K562 (cell line): ENCODE measurements around the gene CCN2. TPM values are rescaled to one million over a fixed set of nuclear protein-coding genes. Genes with fewer than 3 reads are reported as not detected.

ENCODE experiments used
- ATAC-seq: fragments of 200-7000 bp; cut with Tn5 transposase; 3 replicates; pipeline ENCODE4 v1.9.1; 2020; ENCODE audit warnings: moderate library complexity
- BruUV-seq: library from RNA; stranded (reverse); fragments of 400-500 nt; replicated peaks from 2 replicates; lab custom pipeline; 2021; lab: Mats Ljungman, UMichigan
- CTCF ChIA-PET: fragments of 300-600 bp; formaldehyde crosslinking; extraction: SDS; loops from one replicate; lab custom pipeline; 2021; ENCODE audit warnings: low intra/inter-chr PET ratio; lab: Yijun Ruan, JAX
- POLR2A ChIA-PET: fragments of 300-600, 350-650 bp; sonication (Branson Sonifier 250); formaldehyde crosslinking; extraction: SDS; loops from one replicate; lab custom pipeline; 2021; ENCODE audit warnings: antibody characterized with exemption, inconsistent platforms; lab: Yijun Ruan, JAX
- DNase-seq, 4 experiments: peaks; one replicate each; pipeline versions ENCODE4 v3.0.0 to v3.0.0-alpha.2; 2011 to 2018; ENCODE audit warnings: low spot score in 3 of 4, mixed read lengths in 3 of 4; ENCODE audit errors: extremely low read depth in 1 of 4
- FAIRE-seq: peaks from 2 replicates; lab custom pipeline; 2011; peaks lifted over from hg19 to GRCh38; lab: Jason Lieb, UNC
- H2AFZ ChIP-seq: 2 replicates; pipeline ENCODE4 v1.6.0; 2011; ENCODE audit warnings: low read depth, low read length, control low read depth, inconsistent platforms
- H3K27ac ChIP-seq: fragments of 200-600 bp; 3 replicates; pipeline ENCODE4 v1.8.0; 2011; ENCODE audit warnings: low read depth, mild to moderate bottlenecking, control low read depth, inconsistent platforms, low read length, moderate library complexity, mixed read lengths; ENCODE audit errors: extremely low read depth
- H3K27me3 ChIP-seq, 2 experiments: fragments of 300-600 bp in 1 of 2; 2 replicates in 1 of 2; 3 replicates in 1 of 2; pipeline versions ENCODE4 v1.6.0 to v1.8.0; 2011; ENCODE audit warnings: inconsistent platforms in 2 of 2, low read length in 2 of 2, mild to moderate bottlenecking in 1 of 2, mixed read lengths in 1 of 2, moderate library complexity in 1 of 2; ENCODE audit not compliant: control insufficient read depth in 2 of 2, insufficient read depth in 2 of 2
- H3K36me3 ChIP-seq: fragments of 300-600 bp; 3 replicates; pipeline ENCODE4 v1.8.0; 2011; ENCODE audit warnings: mild to moderate bottlenecking, low read length, inconsistent platforms; ENCODE audit not compliant: control insufficient read depth, insufficient read depth
- H3K4me1 ChIP-seq, 2 experiments: fragments of 200-600 bp in 1 of 2; replicated peaks in 1 of 2; 2 replicates in 1 of 2; 3 replicates in 1 of 2; pipeline versions ENCODE4 v1.5.1 to v1.8.0; 2011; ENCODE audit warnings: inconsistent platforms in 2 of 2, low read length in 2 of 2, mild to moderate bottlenecking in 1 of 2, mixed read lengths in 1 of 2, moderate library complexity in 1 of 2; ENCODE audit not compliant: control insufficient read depth in 2 of 2, insufficient read depth in 2 of 2
- H3K4me2 ChIP-seq: 2 replicates; pipeline ENCODE4 v1.6.1; 2011; ENCODE audit warnings: low read length, control low read depth, inconsistent platforms, mixed read lengths; ENCODE audit not compliant: insufficient read depth
- H3K4me3 ChIP-seq: fragments of 200-600 bp; sonication (generic), shearing (Covaris generic); 2 replicates; pipeline ENCODE4 v1.5.1; 2016; ENCODE audit warnings: control low read depth, inconsistent platforms
- H3K79me2 ChIP-seq: fragments of 200-600 bp; 3 replicates; pipeline ENCODE4 v1.8.0; 2011; ENCODE audit warnings: low read length, inconsistent platforms; ENCODE audit not compliant: control insufficient read depth, insufficient read depth
- H3K9ac ChIP-seq, 2 experiments: 2 replicates each; pipeline versions ENCODE4 v1.6.0 to v1.6.1; 2011; ENCODE audit warnings: low read depth in 2 of 2, low read length in 2 of 2, control low read depth in 1 of 2, inconsistent platforms in 1 of 2, mild to moderate bottlenecking in 1 of 2, mixed read lengths in 1 of 2; ENCODE audit not compliant: insufficient read depth in 1 of 2
- H3K9me1 ChIP-seq: one replicate; pipeline ENCODE4 v1.6.0; 2011; ENCODE audit warnings: inconsistent platforms, mild to moderate bottlenecking, low read length, moderate library complexity; ENCODE audit not compliant: control insufficient read depth, insufficient read depth
- H3K9me3 ChIP-seq: replicated peaks from 2 replicates; pipeline ENCODE4 v1.5.1; 2011; ENCODE audit warnings: low read depth, low read length, inconsistent platforms; ENCODE audit not compliant: control insufficient read depth, insufficient read depth
- H4K20me1 ChIP-seq: replicated peaks from 2 replicates; pipeline ENCODE4 v1.6.1; 2011; ENCODE audit warnings: low read length, inconsistent platforms, mixed read lengths; ENCODE audit not compliant: control insufficient read depth, insufficient read depth
- CHD4 ChIP-seq: fragments of 200-600 bp; sonication (generic); IDR thresholded peaks from 3 replicates; pipeline ENCODE4 v1.6.1; 2012; ENCODE audit warnings: low read depth, mild to moderate bottlenecking, mixed read lengths, low read length, inconsistent platforms; ENCODE audit not compliant: insufficient read depth, insufficient replicate concordance, poor library complexity, severe bottlenecking
- CREB1 ChIP-seq, 2 experiments: sonication (generic) in 1 of 2; formaldehyde crosslinking in 1 of 2; IDR thresholded peaks; 2 replicates each; pipeline versions ENCODE4 v1.6.1 to v1.8.0; 2012 to 2022; ENCODE audit warnings: inconsistent platforms in 1 of 2, mild to moderate bottlenecking in 1 of 2, missing genetic modification reagents in 1 of 2, moderate library complexity in 1 of 2
- FOSL1 ChIP-seq: fragments of 200-800 bp; sonication (Bioruptor generic); conservative IDR thresholded peaks from 2 replicates; pipeline ENCODE4 v1.6.1; 2016; ENCODE audit warnings: missing genetic modification characterization, missing compliant biosample characterization
- HMGXB4 ChIP-seq: sonication (generic); formaldehyde crosslinking; IDR thresholded peaks from 2 replicates; pipeline ENCODE4 v1.8.1; 2023; ENCODE audit warnings: mild to moderate bottlenecking, missing genetic modification reagents
- IFI16 ChIP-seq: fragments of 250-450 bp; sonication (Bioruptor Pico); IDR thresholded peaks from 2 replicates; pipeline ENCODE4 v2.1.2; 2022; ENCODE audit warnings: mild to moderate bottlenecking, inconsistent platforms
- KLF16 ChIP-seq: IDR thresholded peaks from 2 replicates; pipeline ENCODE4 v1.6.1; 2016; ENCODE audit warnings: antibody characterized with exemption
- MCM3 ChIP-seq: fragments of 450-650 bp; IDR thresholded peaks from 2 replicates; pipeline ENCODE4 v1.6.1; 2016
- NR0B1 ChIP-seq: fragments of 450-650 bp; IDR thresholded peaks from one replicate; pipeline ENCODE4 v1.6.1; 2018; ENCODE audit warnings: mild to moderate bottlenecking, moderate library complexity; ENCODE audit not compliant: partially characterized antibody
- NR1H2 ChIP-seq: sonication (generic); formaldehyde crosslinking; IDR thresholded peaks from 2 replicates; pipeline ENCODE4 v1.4.0; 2020; ENCODE audit warnings: mild to moderate bottlenecking, missing genetic modification reagents
- SAP30 ChIP-seq: fragments of 200-600 bp; sonication (generic); IDR thresholded peaks from 2 replicates; pipeline ENCODE4 v1.6.1; 2012; ENCODE audit warnings: borderline replicate concordance, low read depth, mild to moderate bottlenecking, moderate library complexity, low read length, control low read depth, inconsistent platforms; ENCODE audit not compliant: insufficient read depth, poor library complexity, severe bottlenecking
- WGBS: fragments of 100-300 bp; shearing (Covaris generic); methylation state at CpG from one replicate; pipeline ENCODE4 v1.1.6; 2016; ENCODE audit warnings: low coverage, mixed read lengths; ENCODE audit not compliant: insufficient coverage; ENCODE audit errors: missing lambda C conversion rate; 5-methylcytosine and 5-hydroxymethylcytosine counted together
- in situ Hi-C: fragments of 300-500 bp; cut with MboI; formaldehyde crosslinking; loops from 4 replicates; pipeline ENCODE4 v1.15.0; 2018; ENCODE audit warnings: inconsistent platforms, mixed read lengths
- intact Hi-C: fragments of 100-400 bp; cut with micrococcal nuclease; formaldehyde crosslinking; loops from 2 replicates; pipeline ENCODE4 v1.14.2; 2022
- polyA plus RNA-seq, 8 experiments: library from polyadenylated mRNA; depleted of rRNA in 4 of 8; stranded (reverse) in 5 of 8; unstranded in 3 of 8; fragments of >200 nt; fragmentation: Nextera tagmentation in 2 of 8; fragmentation: Illumina TruSeq in 1 of 8; extraction: Ambion mirVana in 2 of 8; extraction: Trizol in 1 of 8; gene quantifications; 2 replicates each; pipeline versions ENCODE4 v1.2.1 to v1.2.3, GENCODE V29; 2011 to 2014; ENCODE audit warnings: inconsistent platforms in 1 of 8, missing spikeins in 1 of 8
- total RNA-seq, 7 experiments: library from RNA; depleted of rRNA in 6 of 7; stranded (reverse); fragments of >200 nt in 6 of 7; fragmentation: Illumina TruSeq in 2 of 7; extraction: Trizol in 2 of 7; gene quantifications; 2 replicates each; pipeline versions ENCODE4 v1.2.1 to v1.2.3, GENCODE V29; 2011 to 2021; ENCODE audit warnings: low replicate concordance in 1 of 7
- TF ChIP-seq, protein P1 (sequence below), 2 experiments: fragments of 450-650 bp; IDR thresholded peaks; 2 replicates each; pipeline ENCODE4 v1.6.1; 2016
- TF ChIP-seq, protein P2 (sequence below): fragments of 250-450 bp; sonication (Bioruptor Pico); IDR thresholded peaks from 2 replicates; pipeline ENCODE4 v1.4.0; 2020; ENCODE audit warnings: mild to moderate bottlenecking

CCN2 gene
- total and polyA plus RNA-seq, 9 of the 15 experiments (the other 6 are each of a cell fraction or from before 2014, with no cell fraction given), result 0.40 TPM; not detected in 8

DNA sequence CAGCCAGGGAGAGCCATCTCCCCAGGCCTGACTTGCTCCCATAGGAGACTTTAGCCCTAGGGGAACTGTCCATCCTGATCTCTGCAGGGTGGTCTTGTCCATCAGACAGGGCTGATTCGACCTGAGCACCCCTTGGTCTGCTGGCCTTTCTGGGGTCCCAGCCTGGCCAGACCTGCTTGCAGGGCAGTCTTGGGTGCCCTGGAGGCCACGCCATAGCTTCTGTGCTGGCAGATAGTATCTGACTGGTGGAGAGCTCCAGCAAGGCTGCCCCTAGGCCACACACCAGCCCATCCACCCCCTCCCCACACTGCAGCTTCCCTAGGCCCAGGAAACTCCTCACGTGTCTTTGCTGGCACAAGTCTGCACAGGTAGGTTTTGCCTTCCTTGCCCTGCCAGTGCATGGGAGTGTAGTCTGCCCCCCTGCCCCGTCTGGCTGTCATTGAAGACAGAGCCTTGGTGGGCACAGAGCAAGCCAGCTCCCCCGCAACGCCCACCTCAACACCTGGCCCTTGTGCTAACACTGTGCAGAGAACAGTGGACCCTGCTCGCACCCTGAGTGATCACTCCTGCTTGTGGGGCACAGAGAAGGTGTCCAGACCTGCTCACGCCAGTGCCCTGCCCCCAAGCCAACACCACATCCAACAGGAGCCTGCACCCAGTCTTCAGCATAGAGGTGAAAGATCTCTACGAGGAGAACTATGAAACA is 32.4 kb downstream of the CCN2 start:
- POLR2A ChIA-PET, result no interaction called here
- ATAC-seq, result no peak
- H3K9ac ChIP-seq, result no peak overlapping the region

More for the DNA sequence above, 32.4 kb downstream of the CCN2 start:
- no peaks in the 10 kb centered on the region for H3K9me3 ChIP-seq
- H3K36me3 ChIP-seq, result no peaks in the 10 kb centered on the region
- no peak overlapping the region for H3K4me2 ChIP-seq
- no peak overlapping the region for H2AFZ ChIP-seq
- no peaks in the 10 kb centered on the region for H3K79me2 ChIP-seq
- no peaks in the 10 kb centered on the region for H3K27me3 ChIP-seq
- no peaks in the 10 kb centered on the region for H4K20me1 ChIP-seq
- H3K9me1 ChIP-seq, result no peaks in the 10 kb centered on the region
- 0% methylated on average over 8 of the region's 9 CpGs for WGBS
- no peak overlapping the region for H3K4me3 ChIP-seq
- FAIRE-seq (no peak), DNase-seq (no peak)
- CTCF ChIA-PET, result no interaction called here
- BruUV-seq, result no TSS peak
- intact Hi-C loops, result no loop called here
- TF ChIP-seq MCM3 (no peak), KLF16 (no peak), CREB1 (IDR thresholded peaks at IDR 0.05) (no peak), CREB1 (CRISPR knock-in tag; IDR thresholded peaks at IDR 0.05) (no peak), NR1H2 (CRISPR knock-in tag) (no peak), SAP30 (no peak), IFI16 (CRISPR knock-in tag) (no peak), FOSL1 (tag) (no peak), HMGXB4 (CRISPR knock-in tag) (no peak), NR0B1 (no peak), CHD4 (no peak)
- TF ChIP-seq, protein P1, sequence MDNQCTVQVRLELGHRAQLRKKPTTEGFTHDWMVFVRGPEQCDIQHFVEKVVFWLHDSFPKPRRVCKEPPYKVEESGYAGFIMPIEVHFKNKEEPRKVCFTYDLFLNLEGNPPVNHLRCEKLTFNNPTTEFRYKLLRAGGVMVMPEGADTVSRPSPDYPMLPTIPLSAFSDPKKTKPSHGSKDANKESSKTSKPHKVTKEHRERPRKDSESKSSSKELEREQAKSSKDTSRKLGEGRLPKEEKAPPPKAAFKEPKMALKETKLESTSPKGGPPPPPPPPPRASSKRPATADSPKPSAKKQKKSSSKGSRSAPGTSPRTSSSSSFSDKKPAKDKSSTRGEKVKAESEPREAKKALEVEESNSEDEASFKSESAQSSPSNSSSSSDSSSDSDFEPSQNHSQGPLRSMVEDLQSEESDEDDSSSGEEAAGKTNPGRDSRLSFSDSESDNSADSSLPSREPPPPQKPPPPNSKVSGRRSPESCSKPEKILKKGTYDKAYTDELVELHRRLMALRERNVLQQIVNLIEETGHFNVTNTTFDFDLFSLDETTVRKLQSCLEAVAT (IDR thresholded peaks at IDR 0.05), result no peak
- TF ChIP-seq, protein P2, sequence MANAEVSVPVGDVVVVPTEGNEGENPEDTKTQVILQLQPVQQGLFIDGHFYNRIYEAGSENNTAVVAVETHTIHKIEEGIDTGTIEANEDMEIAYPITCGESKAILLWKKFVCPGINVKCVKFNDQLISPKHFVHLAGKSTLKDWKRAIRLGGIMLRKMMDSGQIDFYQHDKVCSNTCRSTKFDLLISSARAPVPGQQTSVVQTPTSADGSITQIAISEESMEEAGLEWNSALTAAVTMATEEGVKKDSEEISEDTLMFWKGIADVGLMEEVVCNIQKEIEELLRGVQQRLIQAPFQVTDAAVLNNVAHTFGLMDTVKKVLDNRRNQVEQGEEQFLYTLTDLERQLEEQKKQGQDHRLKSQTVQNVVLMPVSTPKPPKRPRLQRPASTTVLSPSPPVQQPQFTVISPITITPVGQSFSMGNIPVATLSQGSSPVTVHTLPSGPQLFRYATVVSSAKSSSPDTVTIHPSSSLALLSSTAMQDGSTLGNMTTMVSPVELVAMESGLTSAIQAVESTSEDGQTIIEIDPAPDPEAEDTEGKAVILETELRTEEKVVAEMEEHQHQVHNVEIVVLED, result no peak
- in situ Hi-C loops, result loop anchor here (5.0 to 25.0 kb wide), 3 partner anchors 224 to 1643 kb away; no protein-coding TSS in a partner anchor
- H3K4me1 ChIP-seq, result no peaks in the 10 kb centered on the region
- H3K27ac ChIP-seq, result no peak overlapping the region
